Measurements from ENCODE around the gene TASOR.
"Not testable (repeated sequence)": the region's sequence is repeated elsewhere in the genome, so short reads cannot be mapped to it uniquely, and the experiment has no call there.

Gene TASOR

GRCh38 chr3:56694867-56695683 lies 12.0 kb upstream of the TASOR start:
- Histone ChIP-seq H3K9me3 (replicated peaks in 1 of 2; ENCODE audit: control insufficient read depth in 2 of 2, insufficient read depth in 1 of 2, low read depth in 1 of 2, low read length in 2 of 2) (no peaks in the 10 kb centered on the region), H4K91ac (ENCODE audit: low read depth, low read length, poor library complexity) (no peak overlapping the region), H3K36me3 (replicated peaks in 1 of 2; ENCODE audit: control insufficient read depth in 2 of 2, insufficient read depth in 2 of 2, low read length in 2 of 2) (no peaks in the 10 kb centered on the region), H3K4me2 (ENCODE audit: insufficient read depth, low read length, poor library complexity, severe bottlenecking) (no peak overlapping the region), H2BK5ac (ENCODE audit: low read length) (no peak overlapping the region), H2BK120ac (ENCODE audit: low read depth, low read length) (no peak overlapping the region), H2AFZ (ENCODE audit: low read length) (no peak overlapping the region), H3K4me3 (ENCODE audit: low read length in 2 of 2) (no peak overlapping the region), H3K79me1 (ENCODE audit: low read depth, low read length) (no peaks in the 10 kb centered on the region), H2BK12ac (ENCODE audit: low read length) (no peak overlapping the region), H3K23ac (ENCODE audit: low read depth, low read length, poor library complexity) (no peak overlapping the region), H3K9ac (ENCODE audit: low read depth, low read length, poor library complexity) (no peak overlapping the region), H4K8ac (ENCODE audit: low read depth, low read length) (no peak overlapping the region), H3K18ac (ENCODE audit: low read length) (no peak overlapping the region), H3K4ac (ENCODE audit: low read length) (no peak overlapping the region), H3K4me1 (ENCODE audit: control insufficient read depth in 2 of 2, insufficient read depth in 1 of 2, low read depth in 1 of 2, low read length in 2 of 2) (no peaks in the 10 kb centered on the region), H2BK15ac (ENCODE audit: low read length) (no peak overlapping the region), H3K27ac (replicated peaks; ENCODE audit: low read length) (no peak overlapping the region), H2AK5ac (ENCODE audit: low read depth, low read length) (no peak overlapping the region), H3K27me3 (ENCODE audit: control insufficient read depth in 3 of 3, insufficient read depth in 3 of 3, low read depth in 1 of 3, low read length in 3 of 3) (peaks cover 0 to 3% (median 0%) of the 10 kb centered on the region in 3 experiments), H3K14ac (ENCODE audit: low read length) (no peak overlapping the region)
- DNase-seq (ENCODE audit: low spot score) = no peak
- no CpG with 5 or more reads among the region's 4 CpGs for WGBS, 2 donors (ENCODE audit: extremely low coverage in 2 of 2, insufficient read length in 2 of 2, insufficient replicate concordance in 1 of 2)

GRCh38 chr3:56693750-56694149 lies 10.7 kb upstream of the TASOR start:
- Histone ChIP-seq H3K4me2 (ENCODE audit: insufficient read depth, low read length, poor library complexity, severe bottlenecking) (no peak overlapping the region), H2BK12ac (ENCODE audit: low read length) (no peak overlapping the region), H3K23ac (ENCODE audit: low read depth, low read length, poor library complexity) (no peak overlapping the region), H2AK5ac (ENCODE audit: low read depth, low read length) (no peak overlapping the region), H4K8ac (ENCODE audit: low read depth, low read length) (no peak overlapping the region), H2AFZ (ENCODE audit: low read length) (no peak overlapping the region), H3K4ac (ENCODE audit: low read length) (no peak overlapping the region), H3K9me3 (replicated peaks in 1 of 2; ENCODE audit: control insufficient read depth in 2 of 2, insufficient read depth in 1 of 2, low read depth in 1 of 2, low read length in 2 of 2) (no peaks in the 10 kb centered on the region), H3K36me3 (replicated peaks in 1 of 2; ENCODE audit: control insufficient read depth in 2 of 2, insufficient read depth in 2 of 2, low read length in 2 of 2) (no peaks in the 10 kb centered on the region), H3K14ac (ENCODE audit: low read length) (no peak overlapping the region), H3K79me1 (ENCODE audit: low read depth, low read length) (no peaks in the 10 kb centered on the region), H2BK5ac (ENCODE audit: low read length) (no peak overlapping the region), H3K27me3 (ENCODE audit: control insufficient read depth in 3 of 3, insufficient read depth in 3 of 3, low read depth in 1 of 3, low read length in 3 of 3) (peaks cover 0 to 3% (median 0%) of the 10 kb centered on the region in 3 experiments), H3K9ac (ENCODE audit: low read depth, low read length, poor library complexity) (no peak overlapping the region), H2BK120ac (ENCODE audit: low read depth, low read length) (no peak overlapping the region), H3K4me3 (ENCODE audit: low read length in 2 of 2) (no peak overlapping the region), H3K18ac (ENCODE audit: low read length) (no peak overlapping the region), H3K4me1 (ENCODE audit: control insufficient read depth in 2 of 2, insufficient read depth in 1 of 2, low read depth in 1 of 2, low read length in 2 of 2) (no peaks in the 10 kb centered on the region), H4K91ac (ENCODE audit: low read depth, low read length, poor library complexity) (no peak overlapping the region), H2BK15ac (ENCODE audit: low read length) (no peak overlapping the region), H3K27ac (replicated peaks; ENCODE audit: low read length) (no peak overlapping the region)
- no peak for DNase-seq (ENCODE audit: low spot score)
- no CpG with 5 or more reads among the region's 3 CpGs for WGBS, 2 donors (ENCODE audit: extremely low coverage in 2 of 2, insufficient read length in 2 of 2, insufficient replicate concordance in 1 of 2)

DNA sequence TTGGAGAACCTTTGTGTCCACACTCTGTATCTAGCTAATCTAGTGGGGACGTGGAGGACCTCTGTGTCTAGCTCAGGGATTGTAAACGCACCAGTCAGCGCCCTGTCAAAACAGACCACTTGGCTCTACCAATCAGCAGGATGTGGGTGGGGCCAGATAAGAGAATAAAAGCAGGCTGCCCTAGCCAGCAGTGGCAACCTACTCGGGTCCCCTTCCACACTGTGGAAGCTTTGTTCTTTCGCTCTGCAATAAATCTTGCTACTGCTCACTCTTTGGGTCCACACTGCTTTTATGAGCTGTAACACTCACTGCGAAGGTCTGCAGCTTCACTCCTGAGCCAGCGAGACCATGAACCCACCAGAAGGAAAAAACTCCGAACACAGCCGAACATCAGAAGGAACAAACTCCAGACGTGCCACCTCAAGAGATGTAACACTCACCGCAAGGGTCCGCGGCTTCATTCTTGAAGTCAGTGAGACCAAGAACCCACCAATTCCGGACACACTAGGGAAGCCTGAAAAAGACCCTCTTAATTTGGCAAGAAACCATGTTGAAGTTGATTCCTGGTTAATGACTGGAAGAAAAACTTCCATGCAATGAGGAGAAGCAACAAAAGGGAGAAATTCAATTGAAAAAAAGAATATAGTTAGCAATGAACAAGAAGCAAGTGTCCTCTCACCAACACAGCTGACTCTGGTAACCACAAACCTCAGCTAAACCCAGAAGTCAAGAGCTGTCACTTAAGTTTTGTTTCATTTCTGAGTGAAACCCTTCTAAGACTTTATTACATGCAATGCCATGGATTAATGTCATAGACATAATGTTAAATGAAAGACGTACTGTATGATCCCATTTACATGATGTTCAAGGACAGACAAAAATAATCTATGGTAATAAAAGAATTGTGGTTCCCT lies 9.7 kb upstream of the TASOR start:
- WGBS, 2 donors (ENCODE audit: extremely low coverage in 2 of 2, insufficient read length in 2 of 2, insufficient replicate concordance in 1 of 2) = no CpG with 5 or more reads among the region's 15 CpGs
- not testable (repeated sequence) for H3K23ac ChIP-seq (ENCODE audit: low read depth, low read length, poor library complexity)

DNA sequence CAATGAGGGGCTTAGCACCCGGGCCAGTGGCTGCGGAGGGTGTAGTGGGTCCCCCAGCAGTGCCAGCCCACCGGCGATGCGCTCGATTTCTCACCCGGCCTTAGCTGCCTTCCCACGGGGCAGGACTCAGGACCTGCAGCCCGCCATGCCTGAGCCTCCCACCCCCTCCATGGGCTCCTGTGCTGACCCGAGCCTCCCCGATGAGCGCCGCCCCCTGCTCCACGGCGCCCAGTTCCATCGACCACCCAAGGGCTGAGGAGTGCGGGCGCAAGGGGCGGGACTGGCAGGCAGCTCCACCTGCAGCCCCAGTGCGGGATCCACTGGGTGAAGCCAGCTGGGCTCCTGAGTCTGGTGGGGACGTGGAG lies 8.9 kb upstream of the TASOR start:
- not testable (repeated sequence) for H3K4me2 ChIP-seq (ENCODE audit: insufficient read depth, low read length, poor library complexity, severe bottlenecking); H3K14ac ChIP-seq (ENCODE audit: low read length); H3K27me3 ChIP-seq (ENCODE audit: control insufficient read depth in 3 of 3, insufficient read depth in 3 of 3, low read depth in 1 of 3, low read length in 3 of 3); H2BK15ac ChIP-seq (ENCODE audit: low read length); DNase-seq (ENCODE audit: low spot score); H3K18ac ChIP-seq (ENCODE audit: low read length); H4K8ac ChIP-seq (ENCODE audit: low read depth, low read length); H2BK5ac ChIP-seq (ENCODE audit: low read length); H3K23ac ChIP-seq (ENCODE audit: low read depth, low read length, poor library complexity); H3K79me1 ChIP-seq (ENCODE audit: low read depth, low read length); H3K27ac ChIP-seq (replicated peaks; ENCODE audit: low read length); H2BK120ac ChIP-seq (ENCODE audit: low read depth, low read length); H2AK5ac ChIP-seq (ENCODE audit: low read depth, low read length); H3K4me1 ChIP-seq (ENCODE audit: control insufficient read depth in 2 of 2, insufficient read depth in 1 of 2, low read depth in 1 of 2, low read length in 2 of 2); H3K4me3 ChIP-seq (ENCODE audit: low read length in 2 of 2); H4K91ac ChIP-seq (ENCODE audit: low read depth, low read length, poor library complexity); H3K9me3 ChIP-seq (replicated peaks in 1 of 2; ENCODE audit: control insufficient read depth in 2 of 2, insufficient read depth in 1 of 2, low read depth in 1 of 2, low read length in 2 of 2); H3K9ac ChIP-seq (ENCODE audit: low read depth, low read length, poor library complexity); H3K36me3 ChIP-seq (replicated peaks in 1 of 2; ENCODE audit: control insufficient read depth in 2 of 2, insufficient read depth in 2 of 2, low read length in 2 of 2); H2AFZ ChIP-seq (ENCODE audit: low read length); H2BK12ac ChIP-seq (ENCODE audit: low read length); H3K4ac ChIP-seq (ENCODE audit: low read length)
- WGBS, 2 donors (ENCODE audit: extremely low coverage in 2 of 2, insufficient read length in 2 of 2, insufficient replicate concordance in 1 of 2) = no CpG with 5 or more reads among the region's 21 CpGs

More for the DNA sequence above, 9.7 kb upstream of the TASOR start:
- H3K79me1 ChIP-seq (ENCODE audit: low read depth, low read length); H2AFZ ChIP-seq (ENCODE audit: low read length); H3K27me3 ChIP-seq (ENCODE audit: control insufficient read depth in 3 of 3, insufficient read depth in 3 of 3, low read depth in 1 of 3, low read length in 3 of 3); H3K18ac ChIP-seq (ENCODE audit: low read length); H3K14ac ChIP-seq (ENCODE audit: low read length); H2BK12ac ChIP-seq (ENCODE audit: low read length); H2BK120ac ChIP-seq (ENCODE audit: low read depth, low read length); H3K9me3 ChIP-seq (replicated peaks in 1 of 2; ENCODE audit: control insufficient read depth in 2 of 2, insufficient read depth in 1 of 2, low read depth in 1 of 2, low read length in 2 of 2); H3K36me3 ChIP-seq (replicated peaks in 1 of 2; ENCODE audit: control insufficient read depth in 2 of 2, insufficient read depth in 2 of 2, low read length in 2 of 2); H3K4me1 ChIP-seq (ENCODE audit: control insufficient read depth in 2 of 2, insufficient read depth in 1 of 2, low read depth in 1 of 2, low read length in 2 of 2); H3K27ac ChIP-seq (replicated peaks; ENCODE audit: low read length); H3K4me3 ChIP-seq (ENCODE audit: low read length in 2 of 2); H2BK5ac ChIP-seq (ENCODE audit: low read length); H3K9ac ChIP-seq (ENCODE audit: low read depth, low read length, poor library complexity); H3K4ac ChIP-seq (ENCODE audit: low read length); DNase-seq (ENCODE audit: low spot score); H4K8ac ChIP-seq (ENCODE audit: low read depth, low read length); H3K4me2 ChIP-seq (ENCODE audit: insufficient read depth, low read length, poor library complexity, severe bottlenecking); H4K91ac ChIP-seq (ENCODE audit: low read depth, low read length, poor library complexity); H2BK15ac ChIP-seq (ENCODE audit: low read length); H2AK5ac ChIP-seq (ENCODE audit: low read depth, low read length): not testable (repeated sequence)
